Thoracic aorta (tissue), 2 donors: ENCODE results near the gene BCAS3. TPM values are rescaled to one million over a fixed set of nuclear protein-coding genes. Genes with fewer than 3 reads are reported as not detected.

Experiments
- ATAC-seq: fragments of 150-250 bp; one replicate; pipeline ENCODE4 v1.8.0; 2017; ENCODE audit warnings: low read depth; ENCODE audit not compliant: insufficient number of reproducible peaks, low FRiP score
- DNase-seq: peaks from one replicate; pipeline ENCODE4 v3.0.0-alpha.2; 2020; ENCODE audit warnings: low spot score
- H3K27ac ChIP-seq, 2 donors: fragments of 200-600 bp; sonication (generic); 1 replicate in 1 of 2; 2 replicates in 1 of 2; pipeline ENCODE4 v1.5.1; 2016; ENCODE audit warnings: mild to moderate bottlenecking in 2 of 2, moderate library complexity in 2 of 2
- H3K27me3 ChIP-seq: fragments of 200-600 bp; sonication (generic); replicated peaks from 2 replicates; pipeline ENCODE4 v1.6.0; 2016; ENCODE audit warnings: mild to moderate bottlenecking; ENCODE audit not compliant: insufficient read depth
- H3K36me3 ChIP-seq: fragments of 200-600 bp; sonication (generic); one replicate; pipeline ENCODE4 v1.5.1; 2016
- H3K4me1 ChIP-seq, 2 donors: fragments of 200-600 bp; sonication (generic); 1 replicate in 1 of 2; 2 replicates in 1 of 2; pipeline versions ENCODE4 v1.5.1 to v1.6.0; 2016; ENCODE audit warnings: low read depth in 2 of 2, mild to moderate bottlenecking in 1 of 2; ENCODE audit not compliant: control insufficient read depth in 1 of 2
- H3K4me3 ChIP-seq: fragments of 200-600 bp; sonication (generic); 2 replicates; pipeline ENCODE4 v1.5.1; 2016; ENCODE audit warnings: mild to moderate bottlenecking
- H3K9me3 ChIP-seq: fragments of 200-600 bp; sonication (generic); 2 replicates; pipeline ENCODE4 v1.5.1; 2016
- total RNA-seq, 2 donors: library from RNA; depleted of rRNA; stranded (reverse); fragments of >200 nt; gene quantifications; one replicate each; pipeline versions ENCODE4 v1.1.0 to v1.2.3, GENCODE V29; 2016
- TF ChIP-seq, protein P1 (sequence below): fragments of 200-600 bp; sonication (generic); IDR thresholded peaks from one replicate; pipeline ENCODE4 v1.5.1; 2019; ENCODE audit warnings: antibody characterized with exemption

Gene BCAS3
- total RNA-seq, 2 donors from 2014 or later: 35.1 to 69.3 TPM

DNA sequence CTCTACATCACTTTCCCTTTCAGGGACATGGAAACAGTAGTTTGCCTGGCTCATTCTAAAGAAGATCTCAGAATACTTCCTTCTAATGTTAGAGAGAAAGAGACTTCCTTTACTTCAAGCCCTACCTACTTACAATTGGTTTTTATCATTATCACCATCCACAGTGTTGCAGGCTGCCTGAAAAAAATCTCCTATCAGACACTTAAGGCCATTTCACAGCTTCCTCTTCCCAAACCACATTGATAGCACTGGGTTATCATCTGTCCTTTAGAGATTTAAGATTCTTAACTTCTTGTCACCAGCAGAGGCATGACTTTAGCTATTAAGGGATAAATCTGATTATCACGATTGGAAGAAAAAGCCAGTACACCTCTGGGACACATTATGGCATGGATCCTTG lies 543.5 kb downstream of the BCAS3 start:
- H3K27me3 ChIP-seq: no peaks in the 10 kb centered on the region

DNA sequence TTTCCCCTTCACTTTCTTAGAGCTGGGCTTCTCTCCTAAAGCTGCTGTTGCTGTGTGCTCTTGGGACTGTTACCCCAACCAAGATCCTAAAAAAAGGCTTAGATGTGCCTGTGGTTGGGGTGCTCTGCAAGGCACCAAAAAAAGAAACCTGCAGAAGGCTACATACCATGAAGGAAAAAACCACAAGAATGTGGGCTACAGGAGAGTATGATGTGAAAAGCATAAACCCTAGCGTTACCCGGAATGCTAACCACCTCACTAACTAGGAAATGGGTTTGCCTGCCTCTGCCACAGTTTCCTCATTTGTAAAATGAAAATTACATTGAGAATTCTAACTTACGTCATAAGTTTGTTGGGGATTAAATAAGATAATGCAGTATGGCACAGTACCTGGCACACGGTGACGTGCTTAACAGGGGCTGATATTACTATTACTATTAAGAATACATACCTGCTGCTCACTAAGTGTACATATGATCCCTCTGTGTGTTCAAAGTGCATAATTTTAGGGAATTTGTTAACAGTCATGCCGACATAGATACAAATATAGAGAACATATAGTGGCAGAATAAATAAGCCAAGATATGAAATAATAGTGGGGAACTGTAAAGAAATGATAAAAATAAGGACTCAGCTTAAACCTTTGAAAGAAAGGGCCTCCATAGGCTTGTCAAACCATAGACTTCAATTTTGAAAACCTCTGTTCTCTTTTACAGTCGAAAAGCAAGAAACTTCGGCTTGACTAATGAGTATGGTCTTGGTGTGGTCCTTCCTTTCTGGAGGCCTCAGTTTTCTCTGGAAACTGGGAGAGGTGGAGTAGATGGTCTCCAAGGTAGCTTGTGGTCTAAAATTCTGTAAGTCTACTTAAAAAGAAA lies 544.2 kb downstream of the BCAS3 start:
- Histone ChIP-seq H3K9me3 (no peaks in the 10 kb centered on the region), H3K4me3 (no peak overlapping the region), H3K36me3 (no peaks in the 10 kb centered on the region), H3K27ac (no peak overlapping the region), H3K27me3 (no peaks in the 10 kb centered on the region), H3K4me1 (peaks cover 0 to 18% of the 10 kb centered on the region in 2 donors)
- no peak for DNase-seq
- no peak for ATAC-seq
- TF ChIP-seq, protein P1, sequence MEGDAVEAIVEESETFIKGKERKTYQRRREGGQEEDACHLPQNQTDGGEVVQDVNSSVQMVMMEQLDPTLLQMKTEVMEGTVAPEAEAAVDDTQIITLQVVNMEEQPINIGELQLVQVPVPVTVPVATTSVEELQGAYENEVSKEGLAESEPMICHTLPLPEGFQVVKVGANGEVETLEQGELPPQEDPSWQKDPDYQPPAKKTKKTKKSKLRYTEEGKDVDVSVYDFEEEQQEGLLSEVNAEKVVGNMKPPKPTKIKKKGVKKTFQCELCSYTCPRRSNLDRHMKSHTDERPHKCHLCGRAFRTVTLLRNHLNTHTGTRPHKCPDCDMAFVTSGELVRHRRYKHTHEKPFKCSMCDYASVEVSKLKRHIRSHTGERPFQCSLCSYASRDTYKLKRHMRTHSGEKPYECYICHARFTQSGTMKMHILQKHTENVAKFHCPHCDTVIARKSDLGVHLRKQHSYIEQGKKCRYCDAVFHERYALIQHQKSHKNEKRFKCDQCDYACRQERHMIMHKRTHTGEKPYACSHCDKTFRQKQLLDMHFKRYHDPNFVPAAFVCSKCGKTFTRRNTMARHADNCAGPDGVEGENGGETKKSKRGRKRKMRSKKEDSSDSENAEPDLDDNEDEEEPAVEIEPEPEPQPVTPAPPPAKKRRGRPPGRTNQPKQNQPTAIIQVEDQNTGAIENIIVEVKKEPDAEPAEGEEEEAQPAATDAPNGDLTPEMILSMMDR: no peak

More for the DNA sequence above, 543.5 kb downstream of the BCAS3 start:
- H3K4me3 ChIP-seq: no peak overlapping the region
- DNase-seq (no peak), ATAC-seq (no peak)
- no peak overlapping the region for H3K27ac ChIP-seq
- no peaks in the 10 kb centered on the region for H3K9me3 ChIP-seq
- H3K36me3 ChIP-seq: no peaks in the 10 kb centered on the region
- TF ChIP-seq, protein P1: no peak
- peaks cover 0 to 18% of the 10 kb centered on the region in 2 donors for H3K4me1 ChIP-seq

DNA sequence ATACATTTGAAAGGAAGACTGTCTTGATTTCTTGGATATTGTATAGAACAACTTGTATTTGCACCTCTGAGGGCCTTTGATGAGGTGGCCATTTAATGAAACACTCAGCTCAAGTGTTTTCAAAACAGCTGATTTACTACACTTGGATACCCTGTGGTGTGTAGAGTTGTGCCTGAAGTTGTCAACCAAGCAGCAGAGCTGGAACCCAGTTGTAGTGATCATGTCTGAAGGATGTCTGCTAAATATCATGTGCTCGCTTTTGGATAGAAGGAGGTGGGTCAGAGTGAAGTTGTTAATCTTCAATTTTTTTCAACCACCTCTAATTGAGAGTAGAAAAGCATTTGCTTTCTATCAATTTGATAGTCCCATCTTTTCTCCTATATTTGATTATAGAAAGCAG lies 546.1 kb downstream of the BCAS3 start:
- DNase-seq (no peak), ATAC-seq (no peak)
- H3K27ac ChIP-seq: no peak overlapping the region
- H3K27me3 ChIP-seq: no peaks in the 10 kb centered on the region
- H3K36me3 ChIP-seq: no peaks in the 10 kb centered on the region
- TF ChIP-seq, protein P1: no peak
- H3K4me1 ChIP-seq: peaks cover 0 to 10% of the 10 kb centered on the region in 2 donors
- no peaks in the 10 kb centered on the region for H3K9me3 ChIP-seq
- no peak overlapping the region for H3K4me3 ChIP-seq

DNA sequence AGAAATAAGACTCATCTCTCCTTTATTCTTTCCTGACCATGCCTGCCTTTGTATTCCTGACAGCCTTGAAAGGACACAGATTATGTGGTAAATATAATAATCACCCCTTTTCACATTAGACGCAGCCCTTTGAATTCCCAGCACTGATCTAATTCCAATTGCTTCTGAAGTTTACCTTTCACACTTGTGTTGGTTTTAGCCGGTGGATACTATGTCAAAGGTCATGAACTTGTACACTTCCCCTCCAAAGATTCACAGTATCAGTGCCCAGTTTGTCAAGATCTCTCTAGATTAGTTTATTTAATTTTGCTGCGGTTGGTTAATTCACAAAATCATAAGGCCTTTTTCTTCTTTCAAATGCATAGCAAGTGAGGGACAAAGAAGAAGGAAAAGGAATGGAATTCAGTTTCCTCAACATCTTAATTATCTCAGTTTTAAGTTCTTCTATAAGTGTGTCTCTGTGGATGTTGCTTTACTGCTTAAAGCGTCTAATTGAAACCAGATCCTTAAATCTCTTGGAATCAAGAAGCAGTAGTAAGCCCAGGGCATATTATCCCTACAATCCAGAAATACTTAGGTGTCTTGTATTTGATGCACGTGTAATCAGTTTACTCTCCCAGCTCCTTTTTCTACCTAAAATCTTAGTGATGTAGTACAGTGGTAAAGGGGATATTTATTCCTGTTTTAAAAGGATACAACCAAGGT lies 547.7 kb downstream of the BCAS3 start:
- Histone ChIP-seq H3K4me1 (no peaks in the 10 kb centered on the region), H3K36me3 (no peaks in the 10 kb centered on the region), H3K27me3 (no peaks in the 10 kb centered on the region), H3K27ac (no peak overlapping the region), H3K4me3 (no peak overlapping the region), H3K9me3 (no peaks in the 10 kb centered on the region)
- ATAC-seq (no peak), DNase-seq (no peak)
- TF ChIP-seq, protein P1: no peak

DNA sequence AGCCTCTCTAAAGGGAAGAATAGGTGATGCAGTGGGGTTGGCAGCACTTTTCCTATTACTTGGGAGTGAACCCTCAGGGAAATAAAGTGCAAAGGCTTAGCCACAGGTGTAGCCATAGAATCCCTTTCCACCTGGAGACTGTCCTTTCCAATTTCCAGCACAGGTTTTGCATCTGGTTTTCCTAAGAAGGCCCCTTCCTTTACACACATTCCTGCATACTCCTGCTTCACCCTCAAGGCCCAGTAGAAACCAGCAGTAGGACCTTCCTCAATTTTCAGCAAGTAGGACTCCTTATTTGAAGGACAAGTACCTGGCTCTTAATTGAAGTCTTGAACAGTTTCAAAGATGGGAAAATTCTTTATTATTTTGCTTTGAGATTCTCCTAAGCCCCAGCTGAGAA lies 550.2 kb downstream of the BCAS3 start:
- Histone ChIP-seq H3K27ac (no peak overlapping the region), H3K27me3 (no peaks in the 10 kb centered on the region), H3K9me3 (no peaks in the 10 kb centered on the region), H3K36me3 (no peaks in the 10 kb centered on the region), H3K4me1 (peaks cover 4 to 5% of the 10 kb centered on the region in 2 donors), H3K4me3 (no peak overlapping the region)
- no peak for ATAC-seq
- DNase-seq: no peak
- TF ChIP-seq, protein P1: no peak
